PC-3 (cell line): Measurements from ENCODE around the gene SNRNP25. TPM values are rescaled to one million over a fixed set of nuclear protein-coding genes. Genes with fewer than 3 reads are reported as not detected.

Experiments
- ATAC-seq: fragments of 200-7000 bp; cut with Tn5 transposase; 2 replicates; pipeline ENCODE4 v1.9.1; 2020; ENCODE audit warnings: mild to moderate bottlenecking, moderate library complexity
- BruUV-seq: library from RNA; stranded (reverse); fragments of 400-500 nt; replicated peaks from 2 replicates; lab custom pipeline; 2021; lab: Mats Ljungman, UMichigan
- CTCF ChIA-PET: fragments of 300-600 bp; sonication (Branson Sonifier 250); formaldehyde crosslinking; loops from one replicate; lab custom pipeline; 2022; ENCODE audit warnings: antibody characterized with exemption; lab: Charles Lee
- POLR2A ChIA-PET: fragments of 300-600 bp; sonication (Branson Sonifier 250); formaldehyde crosslinking; loops from one replicate; lab custom pipeline; 2022; ENCODE audit warnings: antibody characterized with exemption; ENCODE audit not compliant: unreplicated experiment; lab: Charles Lee
- DNase-seq: peaks from one replicate; pipeline ENCODE4 v3.0.0-alpha.2; 2015
- H2AFZ ChIP-seq: fragments of 300-600 bp; sonication (generic); 2 replicates; pipeline ENCODE4 v1.6.0; 2016; ENCODE audit warnings: antibody characterized with exemption, low read length
- H3F3A ChIP-seq: fragments of 300-600 bp; sonication (generic); one replicate; pipeline ENCODE4 v1.6.0; 2017; ENCODE audit warnings: antibody characterized with exemption, low read length, control low read depth, mild to moderate bottlenecking; ENCODE audit not compliant: unreplicated experiment
- H3K27ac ChIP-seq: fragments of 300-600 bp; sonication (generic); 2 replicates; pipeline ENCODE4 v1.5.1; 2016; ENCODE audit warnings: mild to moderate bottlenecking, low read length
- H3K27me3 ChIP-seq: fragments of 300-600 bp; sonication (generic); 2 replicates; pipeline ENCODE4 v1.6.1; 2016; ENCODE audit warnings: low read length, mixed read lengths
- H3K36me3 ChIP-seq: fragments of 300-600 bp; sonication (generic); 2 replicates; pipeline ENCODE4 v1.6.1; 2016; ENCODE audit warnings: low read depth, mixed run types, low read length, mixed read lengths
- H3K4me1 ChIP-seq: fragments of 300-600 bp; sonication (generic); 2 replicates; pipeline ENCODE4 v1.5.1; 2016; ENCODE audit warnings: low read length; ENCODE audit not compliant: insufficient read depth
- H3K4me2 ChIP-seq: fragments of 300-600 bp; sonication (generic); 2 replicates; pipeline ENCODE4 v1.6.0; 2016; ENCODE audit warnings: low read length
- H3K4me3 ChIP-seq: fragments of 300-600 bp; sonication (generic); 2 replicates; pipeline ENCODE4 v1.5.1; 2016; ENCODE audit warnings: mild to moderate bottlenecking, low read length, mixed read lengths
- H3K79me2 ChIP-seq: fragments of 300-600 bp; sonication (generic); 2 replicates; pipeline ENCODE4 v1.6.1; 2017; ENCODE audit warnings: low read length, mixed read lengths
- H3K9ac ChIP-seq: fragments of 300-600 bp; sonication (generic); 2 replicates; pipeline ENCODE4 v1.6.0; 2016; ENCODE audit warnings: mild to moderate bottlenecking, low read length
- H3K9me2 ChIP-seq: fragments of 300-600 bp; sonication (generic); replicated peaks from 2 replicates; pipeline ENCODE4 v1.6.1; 2016; ENCODE audit warnings: mixed run types, low read length, mixed read lengths
- H3K9me3 ChIP-seq: fragments of 300-600 bp; sonication (generic); 2 replicates; pipeline ENCODE4 v1.6.1; 2016; ENCODE audit warnings: low read length, mixed read lengths
- H4K20me1 ChIP-seq: fragments of 300-600 bp; sonication (generic); 2 replicates; pipeline ENCODE4 v1.6.1; 2016; ENCODE audit warnings: low read length, mixed read lengths
- CTCF ChIP-seq: fragments of 300-600 bp; sonication (generic); conservative IDR thresholded peaks from 2 replicates; pipeline ENCODE4 v1.5.1; 2017; ENCODE audit warnings: antibody characterized with exemption, low read depth, mild to moderate bottlenecking, low read length
- EZH2 ChIP-seq: fragments of 300-600 bp; sonication (generic); IDR thresholded peaks from one replicate; pipeline ENCODE4 v1.6.1; 2017; ENCODE audit warnings: antibody characterized with exemption, mild to moderate bottlenecking, low read length; ENCODE audit not compliant: unreplicated experiment
- EZH2phosphoT487 ChIP-seq: fragments of 300-600 bp; sonication (generic); IDR thresholded peaks from 2 replicates; pipeline ENCODE4 v1.6.1; 2018; ENCODE audit warnings: mild to moderate bottlenecking, antibody characterized with exemption, low read length, borderline replicate concordance
- intact Hi-C: fragments of 100-400 bp; cut with micrococcal nuclease; formaldehyde crosslinking; loops from 2 replicates; pipeline ENCODE4 v1.9.0; 2023
- total RNA-seq: library from RNA; depleted of rRNA; stranded (reverse); fragments of >200 nt; gene quantifications from 2 replicates; pipeline ENCODE4 v1.2.3, GENCODE V29; 2014

The SNRNP25 gene
- total RNA-seq, 1 experiment from 2014 or later = 45.8 TPM

- Histone ChIP-seq H3K79me2 (no peaks in the 10 kb centered on the region), H3K9me2 (no peaks in the 10 kb centered on the region), H4K20me1 (no peaks in the 10 kb centered on the region), H3K4me1 (no peaks in the 10 kb centered on the region), H3K27ac (no peak overlapping the region), H2AFZ (no peak overlapping the region), H3K36me3 (peaks cover 3% of the 10 kb centered on the region; the same call in 1 of the 2 replicates), H3K4me3 (no peak overlapping the region), H3K9me3 (no peaks in the 10 kb centered on the region), H3K9ac (no peak overlapping the region), H3K27me3 (no peaks in the 10 kb centered on the region), H3F3A (no peaks in the 10 kb centered on the region), H3K4me2 (no peak overlapping the region)
- no peak for TF ChIP-seq CTCF
- no peak for TF ChIP-seq EZH2
- TF ChIP-seq EZH2phosphoT487 = no peak
- ChIA-PET CTCF (no interaction called here), POLR2A (no interaction called here)
- no peak for ATAC-seq
- DNase-seq = no peak
- BruUV-seq = no TSS peak
- intact Hi-C loops = no loop called here
These were observed 48.6 kb downstream of the SNRNP25 start for GRCh38 chr16:102060-102855.

GRCh38 chr16:104355-104754 is 50.7 kb downstream of the SNRNP25 start:
- Histone ChIP-seq H3K79me2 (no peaks in the 10 kb centered on the region), H3K36me3 (peaks cover 3% of the 10 kb centered on the region; the same call in 1 of the 2 replicates)

More at GRCh38 chr16:104355-104754, 50.7 kb downstream of the SNRNP25 start:
- intact Hi-C loops = no loop called here
- POLR2A ChIA-PET = no interaction called here
- no peaks in the 10 kb centered on the region for H3F3A ChIP-seq
- DNase-seq = no peak
- H3K9me3 ChIP-seq = no peaks in the 10 kb centered on the region
- H2AFZ ChIP-seq = no peak overlapping the region
- BruUV-seq = no TSS peak
- H3K4me2 ChIP-seq = no peak overlapping the region
- no peak overlapping the region for H3K9ac ChIP-seq
- H3K4me3 ChIP-seq = no peak overlapping the region
- no peaks in the 10 kb centered on the region for H4K20me1 ChIP-seq
- TF ChIP-seq EZH2 (no peak), EZH2phosphoT487 (no peak), CTCF (no peak)
- no peaks in the 10 kb centered on the region for H3K9me2 ChIP-seq
- CTCF ChIA-PET = no interaction called here
- H3K4me1 ChIP-seq = peaks cover 2% of the 10 kb centered on the region; the same call in 1 of the 2 replicates
- ATAC-seq = no peak
- no peaks in the 10 kb centered on the region for H3K27me3 ChIP-seq
- H3K27ac ChIP-seq = no peak overlapping the region
